ENCODE data around the gene SGPP1.
"Not testable (repeated sequence)": the region's sequence is repeated elsewhere in the genome, so short reads cannot be mapped to it uniquely, and the experiment has no call there.

Gene SGPP1

GRCh38 chr14:63764103-63764502 is 36.2 kb upstream of the SGPP1 start:
- in situ Hi-C loops (cut with HindIII; ENCODE audit: low sequenced_read_pairs): no loop called here
- DNase-seq (ENCODE audit: low read depth): no peak
- no peak for TF ChIP-seq CTCF (IDR thresholded peaks at IDR 0.05; ENCODE audit: low read depth, low read length, missing control alignments)
- no peak overlapping the region for H3K4me3 ChIP-seq (ENCODE audit: low read depth, low read length)

GRCh38 chr14:63761351-63762117 is 33.7 kb upstream of the SGPP1 start:
- in situ Hi-C loops (cut with HindIII; ENCODE audit: low sequenced_read_pairs): no loop called here
- DNase-seq (ENCODE audit: low read depth): no peak
- TF ChIP-seq CTCF (IDR thresholded peaks at IDR 0.05; ENCODE audit: low read depth, low read length, missing control alignments): no peak
- H3K4me3 ChIP-seq (ENCODE audit: low read depth, low read length): no peak overlapping the region

GRCh38 chr14:63760014-63760413 is 32.1 kb upstream of the SGPP1 start:
- no peak for DNase-seq (ENCODE audit: low read depth)
- in situ Hi-C loops (cut with HindIII; ENCODE audit: low sequenced_read_pairs): no loop called here
- H3K4me3 ChIP-seq (ENCODE audit: low read depth, low read length): no peak overlapping the region
- no peak for TF ChIP-seq CTCF (IDR thresholded peaks at IDR 0.05; ENCODE audit: low read depth, low read length, missing control alignments)

GRCh38 chr14:63759456-63759855 is 31.6 kb upstream of the SGPP1 start:
- H3K4me3 ChIP-seq (ENCODE audit: low read depth, low read length): no peak overlapping the region
- in situ Hi-C loops (cut with HindIII; ENCODE audit: low sequenced_read_pairs): no loop called here
- no peak for TF ChIP-seq CTCF (IDR thresholded peaks at IDR 0.05; ENCODE audit: low read depth, low read length, missing control alignments)
- DNase-seq (ENCODE audit: low read depth): no peak

- in situ Hi-C loops (cut with HindIII; ENCODE audit: low sequenced_read_pairs): no loop called here
- no peak for TF ChIP-seq CTCF (IDR thresholded peaks at IDR 0.05; ENCODE audit: low read depth, low read length, missing control alignments)
- H3K4me3 ChIP-seq (ENCODE audit: low read depth, low read length): no peak overlapping the region
- DNase-seq (ENCODE audit: low read depth): no peak
These were observed 29.3 kb upstream of the SGPP1 start for GRCh38 chr14:63757211-63757610.

- no peak overlapping the region for H3K4me3 ChIP-seq (ENCODE audit: low read depth, low read length)
- TF ChIP-seq CTCF (IDR thresholded peaks at IDR 0.05; ENCODE audit: low read depth, low read length, missing control alignments): no peak
- peak; percentile 18 for DNase-seq (ENCODE audit: low read depth)
- in situ Hi-C loops (cut with HindIII; ENCODE audit: low sequenced_read_pairs): no loop called here
These were observed 24.7 kb upstream of the SGPP1 start for GRCh38 chr14:63752449-63753169.

GRCh38 chr14:63751076-63751475 is 23.2 kb upstream of the SGPP1 start:
- DNase-seq (ENCODE audit: low read depth); H3K4me3 ChIP-seq (ENCODE audit: low read depth, low read length); in situ Hi-C loops (cut with HindIII; ENCODE audit: low sequenced_read_pairs): not testable (repeated sequence)
